Measurements from ENCODE around the gene HSPA2. TPM values are rescaled to one million over a fixed set of nuclear protein-coding genes. Genes with fewer than 3 reads are reported as not detected.
"Not testable (repeated sequence)": the region's sequence is repeated elsewhere in the genome, so short reads cannot be mapped to it uniquely, and the experiment has no call there.

The HSPA2 gene
- polyA plus RNA-seq, 6 donors from 2014 or later: 0.30 to 1.3 (median 0.36) TPM; not detected in 1

DNA sequence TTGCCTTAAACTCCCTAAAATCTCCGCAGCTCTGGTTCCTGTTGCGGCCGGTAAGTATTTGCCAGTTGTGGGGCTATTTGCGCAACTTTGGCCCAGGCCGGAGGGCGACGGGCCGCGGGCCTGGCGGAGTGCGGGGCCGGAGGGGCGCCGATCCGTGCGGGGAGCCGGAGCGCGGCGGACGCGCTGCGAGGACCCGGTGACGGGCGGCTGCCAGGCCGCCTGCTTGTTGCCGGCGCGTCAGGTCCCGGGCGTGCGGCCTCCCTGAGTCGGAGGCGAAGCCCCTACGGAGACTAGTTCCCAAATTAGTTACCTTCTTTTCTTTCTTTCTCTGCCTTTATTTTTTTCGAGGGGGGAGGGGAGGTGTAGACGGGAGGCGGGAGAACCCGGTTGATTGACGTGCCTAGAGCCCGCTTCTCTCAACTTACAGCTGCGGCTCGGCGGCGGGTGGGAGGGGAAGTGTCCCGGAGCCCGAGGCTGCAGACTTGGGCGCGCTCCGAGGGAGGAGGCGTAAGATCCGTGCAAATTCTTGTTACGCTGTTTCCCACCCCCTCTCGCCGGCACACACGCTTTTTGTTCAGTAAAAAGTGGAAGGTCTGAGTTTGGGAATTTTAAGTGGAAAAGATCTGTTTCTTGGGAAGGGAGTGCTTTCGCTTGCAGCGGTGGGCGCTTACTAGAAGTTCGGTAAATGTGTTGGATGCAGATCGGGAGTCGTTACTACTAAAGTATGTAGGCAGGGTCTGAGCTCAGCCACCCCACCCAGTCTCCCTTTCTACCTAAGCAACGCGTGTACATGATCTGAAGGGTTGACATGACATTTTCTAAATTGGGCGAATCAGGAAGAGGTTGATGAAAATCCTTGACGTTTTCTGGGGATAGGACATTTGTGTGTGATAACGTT is 35.4 kb upstream of the HSPA2 start:
- Mint-ChIP-seq H3K4me1 (peaks cover 65 to 79% (median 78%) of the 10 kb centered on the region in 3 donors), H3K9me3 (no peaks in the 10 kb centered on the region), H3K36me3 (no peaks in the 10 kb centered on the region), H3K27me3 (peaks cover 0 to 6% (median 0%) of the 10 kb centered on the region in 3 donors), H3K27ac (peak overlapping the region; percentile 99 to 100 (median 100)), H3K4me3 (peak overlapping the region; percentile 91 to 99 (median 95))
- DNase-seq (peak; percentile 85), ATAC-seq (ENCODE audit: low read depth in 2 of 2) (peak; percentile 18 to 24)

DNA sequence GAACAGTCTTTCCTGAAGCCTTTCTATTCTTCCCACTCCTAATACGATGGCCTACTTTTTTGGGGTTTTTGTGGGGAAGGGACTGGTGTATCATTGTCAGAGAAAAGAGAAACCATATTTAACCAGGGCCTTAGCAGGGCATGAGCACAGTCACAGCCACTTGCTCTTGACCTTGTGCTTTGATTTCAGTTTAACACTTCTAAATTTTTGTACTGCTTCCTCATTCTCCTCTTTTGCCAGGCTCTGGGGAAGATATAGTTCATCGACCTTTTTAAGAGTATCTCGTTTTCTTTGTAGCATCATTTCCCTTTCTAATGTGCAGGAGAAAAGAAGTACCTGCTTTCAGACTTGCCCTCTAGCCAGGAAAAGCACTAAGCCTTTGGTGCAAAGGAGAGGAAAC is 33.8 kb upstream of the HSPA2 start:
- DNase-seq (peak; percentile 48), ATAC-seq (ENCODE audit: low read depth in 2 of 2) (no peak)
- H3K36me3 Mint-ChIP-seq: no peaks in the 10 kb centered on the region
- H3K4me3 Mint-ChIP-seq: peak overlapping the region; percentile 73 to 99 (median 94)
- peaks cover 0 to 6% (median 0%) of the 10 kb centered on the region in 3 donors for H3K27me3 Mint-ChIP-seq
- no peaks in the 10 kb centered on the region for H3K9me3 Mint-ChIP-seq
- H3K4me1 Mint-ChIP-seq: peaks cover 78 to 88% (median 78%) of the 10 kb centered on the region in 3 donors
- H3K27ac Mint-ChIP-seq: peak overlapping the region; percentile 25 to 99 (median 96)

- peak overlapping the region in 7 of 8 donors; percentile 26 to 99 (median 91) for H3K4me3 Mint-ChIP-seq
- peak overlapping the region; percentile 20 to 99 (median 92) for H3K27ac Mint-ChIP-seq
- peaks cover 70 to 80% (median 73%) of the 10 kb centered on the region in 3 donors for H3K4me1 Mint-ChIP-seq
- no peak for DNase-seq
- ATAC-seq (ENCODE audit: low read depth in 2 of 2): no peak
- H3K9me3 Mint-ChIP-seq: no peaks in the 10 kb centered on the region
- H3K36me3 Mint-ChIP-seq: no peaks in the 10 kb centered on the region
- peaks cover 0 to 6% (median 0%) of the 10 kb centered on the region in 3 donors for H3K27me3 Mint-ChIP-seq
Observed at GRCh38 chr14:64507376-64508156, 33.0 kb upstream of the HSPA2 start.

- ATAC-seq (ENCODE audit: low read depth in 2 of 2) (no peak), DNase-seq (no peak)
- H3K4me1 Mint-ChIP-seq: peaks cover 66 to 74% (median 69%) of the 10 kb centered on the region in 3 donors
- H3K27ac Mint-ChIP-seq: peak overlapping the region in 5 of 6 donors; percentile 29 to 99 (median 94)
- no peaks in the 10 kb centered on the region for H3K36me3 Mint-ChIP-seq
- H3K9me3 Mint-ChIP-seq: no peaks in the 10 kb centered on the region
- H3K27me3 Mint-ChIP-seq: peaks cover 0 to 6% (median 0%) of the 10 kb centered on the region in 3 donors
- H3K4me3 Mint-ChIP-seq: peak overlapping the region in 6 of 8 donors; percentile 5 to 91 (median 69)
Observed at GRCh38 chr14:64508215-64508776, 32.2 kb upstream of the HSPA2 start.

DNA sequence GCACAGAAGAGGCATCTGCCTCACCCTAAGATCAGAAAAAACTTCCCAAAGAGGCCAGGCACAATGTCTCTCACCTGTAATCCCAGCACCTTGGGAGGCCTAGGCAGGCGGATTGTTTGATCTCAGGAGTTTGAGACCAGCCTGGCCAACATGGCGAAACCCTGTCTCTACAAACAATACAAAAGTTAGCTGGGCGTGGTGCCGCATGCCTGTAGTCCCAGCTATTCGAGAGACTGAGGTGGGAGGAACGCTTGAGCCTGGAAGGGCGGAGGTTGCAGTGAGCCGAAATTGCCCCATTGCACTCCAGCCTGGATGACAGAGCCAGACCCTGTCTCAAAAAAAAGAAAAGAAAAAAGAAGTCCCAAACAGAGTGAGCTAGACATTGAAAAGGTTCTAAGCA is 31.5 kb upstream of the HSPA2 start:
- Mint-ChIP-seq H3K36me3 (no peaks in the 10 kb centered on the region), H3K4me1 (peaks cover 71 to 75% (median 73%) of the 10 kb centered on the region in 3 donors), H3K4me3 (peak overlapping the region in 2 of 8 donors; percentile 9 to 16), H3K27ac (peak overlapping the region; percentile 24 to 99 (median 68)), H3K9me3 (no peaks in the 10 kb centered on the region), H3K27me3 (peaks cover 0 to 1% (median 0%) of the 10 kb centered on the region in 3 donors)
- ATAC-seq (ENCODE audit: low read depth in 2 of 2) (no peak), DNase-seq (no peak)

GRCh38 chr14:64510825-64511671 is 29.5 kb upstream of the HSPA2 start:
- Mint-ChIP-seq H3K9me3 (no peaks in the 10 kb centered on the region), H3K36me3 (no peaks in the 10 kb centered on the region), H3K27ac (peak overlapping the region; percentile 56 to 99 (median 76)), H3K27me3 (no peaks in the 10 kb centered on the region), H3K4me3 (peak overlapping the region in 5 of 8 donors; percentile 19 to 73 (median 45)), H3K4me1 (peaks cover 64 to 71% (median 69%) of the 10 kb centered on the region in 3 donors)
- peak; percentile 49 to 53 for ATAC-seq (ENCODE audit: low read depth in 2 of 2)
- peak; percentile 62 for DNase-seq

- ATAC-seq (ENCODE audit: low read depth in 2 of 2): no peak
- no peaks in the 10 kb centered on the region for H3K9me3 Mint-ChIP-seq
- no peak overlapping the region for H3K27ac Mint-ChIP-seq
- H3K4me1 Mint-ChIP-seq: peaks cover 54 to 67% (median 62%) of the 10 kb centered on the region in 3 donors
- DNase-seq: no peak
- no peaks in the 10 kb centered on the region for H3K27me3 Mint-ChIP-seq
- no peak overlapping the region for H3K4me3 Mint-ChIP-seq
- no peaks in the 10 kb centered on the region for H3K36me3 Mint-ChIP-seq
Observed at GRCh38 chr14:64513271-64513670, 27.3 kb upstream of the HSPA2 start.

DNA sequence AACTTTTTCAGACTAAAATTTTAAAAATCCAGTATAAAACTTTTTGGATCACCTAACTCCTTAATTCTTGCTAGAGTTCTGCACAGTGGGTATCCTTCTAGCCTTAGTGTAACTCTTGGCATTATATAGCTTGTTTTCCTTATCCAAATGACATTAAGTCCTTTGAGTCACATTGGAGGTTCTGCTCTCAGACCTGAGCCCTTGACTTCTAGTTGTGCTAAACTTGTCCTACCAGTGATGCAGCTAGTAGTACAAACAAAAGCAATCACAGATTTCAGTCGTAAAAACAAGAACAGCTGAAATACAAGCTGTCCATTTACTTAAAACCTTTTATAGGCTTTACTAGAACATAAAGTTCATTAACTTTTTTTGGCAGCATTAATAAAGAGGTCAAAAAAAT is 25.5 kb upstream of the HSPA2 start:
- no peaks in the 10 kb centered on the region for H3K9me3 Mint-ChIP-seq

GRCh38 chr14:64516969-64517368 is 23.6 kb upstream of the HSPA2 start:
- DNase-seq (no peak), ATAC-seq (ENCODE audit: low read depth in 2 of 2) (no peak)
- Mint-ChIP-seq H3K27ac (peak overlapping the region in 2 of 6 donors; percentile 27 to 58), H3K9me3 (no peaks in the 10 kb centered on the region), H3K4me1 (peaks cover 25 to 46% (median 35%) of the 10 kb centered on the region in 3 donors), H3K27me3 (no peaks in the 10 kb centered on the region), H3K36me3 (no peaks in the 10 kb centered on the region), H3K4me3 (peak overlapping the region in 1 of 8 donors; percentile 20)

More for the DNA sequence above, 25.5 kb upstream of the HSPA2 start:
- no peaks in the 10 kb centered on the region for H3K27me3 Mint-ChIP-seq
- H3K4me3 Mint-ChIP-seq: no peak overlapping the region
- no peaks in the 10 kb centered on the region for H3K36me3 Mint-ChIP-seq
- ATAC-seq (ENCODE audit: low read depth in 2 of 2) (no peak), DNase-seq (no peak)
- H3K27ac Mint-ChIP-seq: no peak overlapping the region
- H3K4me1 Mint-ChIP-seq: peaks cover 41 to 57% (median 51%) of the 10 kb centered on the region in 3 donors

DNA sequence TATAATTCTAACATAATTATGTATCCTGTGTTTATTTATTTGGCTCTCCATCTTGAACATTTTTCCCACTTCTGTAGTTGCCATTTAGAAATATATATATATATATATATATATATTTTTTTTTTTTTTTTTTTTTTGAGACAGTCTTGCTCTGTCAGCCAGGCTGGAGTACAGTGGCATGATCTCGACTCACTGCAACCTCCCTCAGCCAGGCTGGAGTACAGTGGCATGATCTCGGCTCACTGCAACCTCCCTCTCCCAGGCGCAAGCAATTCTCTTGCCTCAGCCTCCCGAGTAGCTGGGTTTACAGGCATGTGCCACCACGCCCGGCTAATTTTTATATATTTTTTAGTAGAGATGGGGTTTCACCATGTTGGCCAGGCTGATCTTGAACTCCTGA is 22.9 kb upstream of the HSPA2 start:
- not testable (repeated sequence) for H3K27me3 Mint-ChIP-seq; H3K27ac Mint-ChIP-seq; H3K4me3 Mint-ChIP-seq; H3K36me3 Mint-ChIP-seq; ATAC-seq (ENCODE audit: low read depth in 2 of 2); H3K9me3 Mint-ChIP-seq; DNase-seq
- H3K4me1 Mint-ChIP-seq: peaks cover 22 to 46% (median 35%) of the 10 kb centered on the region in 3 donors

- Mint-ChIP-seq H3K27me3 (no peaks in the 10 kb centered on the region), H3K9me3 (no peaks in the 10 kb centered on the region), H3K4me1 (peaks cover 21 to 46% (median 34%) of the 10 kb centered on the region in 3 donors), H3K4me3 (no peak overlapping the region), H3K36me3 (no peaks in the 10 kb centered on the region), H3K27ac (no peak overlapping the region)
- DNase-seq (no peak), ATAC-seq (ENCODE audit: low read depth in 2 of 2) (no peak)
Observed at GRCh38 chr14:64518229-64518628, 22.3 kb upstream of the HSPA2 start.

- Mint-ChIP-seq H3K27ac (peak overlapping the region in 2 of 6 donors; percentile 49 to 90), H3K36me3 (peaks cover 0 to 5% of the 10 kb centered on the region in 2 donors), H3K4me1 (peaks cover 13 to 35% (median 23%) of the 10 kb centered on the region in 3 donors), H3K9me3 (no peaks in the 10 kb centered on the region), H3K27me3 (no peaks in the 10 kb centered on the region), H3K4me3 (no peak overlapping the region)
- DNase-seq: no peak
- no peak for ATAC-seq (ENCODE audit: low read depth in 2 of 2)
Observed at GRCh38 chr14:64520699-64521098, 19.8 kb upstream of the HSPA2 start.

Data from naive B cell (primary cell).